ENCODE measurements around the gene CYP4F3. TPM values are rescaled to one million over a fixed set of nuclear protein-coding genes. Genes with fewer than 3 reads are reported as not detected.

Gene CYP4F3
- total RNA-seq, 2 experiments from 2014 or later = not detected

- Mint-ChIP-seq H3K36me3 (no peaks in the 10 kb centered on the region), H3K27me3 (peaks cover 11% of the 10 kb centered on the region), H3K9me3 (peaks cover 8% of the 10 kb centered on the region), H3K4me3 (no peak overlapping the region), H3K27ac (no peak overlapping the region), H3K4me1 (ENCODE audit: low read depth) (no peaks in the 10 kb centered on the region)
- ChIA-PET CTCF (no interaction called here), POLR2A (no interaction called here)
- intact Hi-C loops (cut with micrococcal nuclease) = no loop called here
- no peak for DNase-seq
These were observed 40.0 kb downstream of the CYP4F3 start for GRCh38 chr19:15680478-15681322.

- Mint-ChIP-seq H3K4me3 (no peak overlapping the region), H3K4me1 (ENCODE audit: low read depth) (no peaks in the 10 kb centered on the region), H3K27me3 (peaks cover 13% of the 10 kb centered on the region), H3K36me3 (peaks cover 2% of the 10 kb centered on the region), H3K9me3 (peaks cover 4% of the 10 kb centered on the region), H3K27ac (no peak overlapping the region)
- ChIA-PET POLR2A (no interaction called here), CTCF (no interaction called here)
- DNase-seq = no peak
- intact Hi-C loops (cut with micrococcal nuclease) = no loop called here
These were observed 42.7 kb downstream of the CYP4F3 start for GRCh38 chr19:15683411-15683810.

- ChIA-PET CTCF (interaction anchor here (0.6 kb wide), 1 partner anchor 78 kb away, joined by 3 read pairs; no protein-coding TSS in a partner anchor), POLR2A (no interaction called here)
- peaks cover 2% of the 10 kb centered on the region for H3K36me3 Mint-ChIP-seq
- H3K4me3 Mint-ChIP-seq = no peak overlapping the region
- no peaks in the 10 kb centered on the region for H3K4me1 Mint-ChIP-seq (ENCODE audit: low read depth)
- intact Hi-C loops (cut with micrococcal nuclease) = no loop called here
- H3K9me3 Mint-ChIP-seq = peaks cover 13% of the 10 kb centered on the region
- peak; percentile 28 for DNase-seq
- H3K27me3 Mint-ChIP-seq = peaks cover 13% of the 10 kb centered on the region
- H3K27ac Mint-ChIP-seq = no peak overlapping the region
These were observed 44.1 kb downstream of the CYP4F3 start for GRCh38 chr19:15684828-15685227.

GRCh38 chr19:15696654-15697194, 56.0 kb downstream of the CYP4F3 start:
- no peak for DNase-seq
- Mint-ChIP-seq H3K9me3 (no peaks in the 10 kb centered on the region), H3K4me1 (ENCODE audit: low read depth) (no peaks in the 10 kb centered on the region), H3K4me3 (no peak overlapping the region), H3K27me3 (peaks cover 11% of the 10 kb centered on the region), H3K27ac (no peak overlapping the region), H3K36me3 (no peaks in the 10 kb centered on the region)
- intact Hi-C loops (cut with micrococcal nuclease) = no loop called here
- POLR2A ChIA-PET = no interaction called here
- CTCF ChIA-PET = no interaction called here

- CTCF ChIA-PET = interaction anchor here (1.2 kb wide), 1 partner anchor 72 kb away, joined by 5 read pairs; no protein-coding TSS in a partner anchor
These were observed 61.2 kb downstream of the CYP4F3 start for GRCh38 chr19:15701757-15702533.

GRCh38 chr19:15702534-15702930, 61.8 kb downstream of the CYP4F3 start:
- Mint-ChIP-seq H3K27me3 (peaks cover 22% of the 10 kb centered on the region), H3K4me3 (no peak overlapping the region), H3K36me3 (peaks cover 4% of the 10 kb centered on the region), H3K27ac (no peak overlapping the region), H3K9me3 (peaks cover 4% of the 10 kb centered on the region), H3K4me1 (ENCODE audit: low read depth) (no peaks in the 10 kb centered on the region)
- intact Hi-C loops (cut with micrococcal nuclease) = no loop called here
- ChIA-PET POLR2A (no interaction called here), CTCF (interaction anchor here (0.6 to 1.2 kb wide), 2 partner anchors 73 to 1420 kb away, joined by 3 to 5 read pairs; no protein-coding TSS in a partner anchor)
- DNase-seq = peak; percentile 33

More at GRCh38 chr19:15701757-15702533, 61.2 kb downstream of the CYP4F3 start:
- H3K36me3 Mint-ChIP-seq = peaks cover 4% of the 10 kb centered on the region
- H3K9me3 Mint-ChIP-seq = peaks cover 4% of the 10 kb centered on the region
- H3K4me3 Mint-ChIP-seq = no peak overlapping the region
- peaks cover 22% of the 10 kb centered on the region for H3K27me3 Mint-ChIP-seq
- DNase-seq = no peak
- POLR2A ChIA-PET = no interaction called here
- H3K4me1 Mint-ChIP-seq (ENCODE audit: low read depth) = no peaks in the 10 kb centered on the region
- intact Hi-C loops (cut with micrococcal nuclease) = no loop called here
- no peak overlapping the region for H3K27ac Mint-ChIP-seq

Other genes starting within 250 kb of the CYP4F3 start
- gene AKAP8L, start 221.9 kb upstream of the CYP4F3 start, total RNA-seq = 100 to 1,000 TPM in 1 of 2 experiments, 10 to 100 TPM in 1; 94.2 to 100 TPM
- 10 to 100 TPM; 18.2 to 21.4 TPM for gene WIZ, start 190.9 kb upstream of the CYP4F3 start, total RNA-seq
- 100 to 1,000 TPM; 125 to 130 TPM for gene RASAL3, start 176.4 kb upstream of the CYP4F3 start, total RNA-seq
- gene PGLYRP2, start 161.4 kb upstream of the CYP4F3 start, total RNA-seq = under 1 TPM in 1 of 2 experiments, not detected in 1; 0.24 TPM
- under 1 TPM; 0.50 to 0.56 TPM for gene CYP4F22, start 132.4 kb upstream of the CYP4F3 start, total RNA-seq
- not detected for gene CYP4F8, start 25.7 kb upstream of the CYP4F3 start, total RNA-seq
- gene CYP4F12, start 32.2 kb downstream of the CYP4F3 start, total RNA-seq = under 1 TPM in 1 of 2 experiments, not detected in 1; 0.41 TPM
- not detected for gene OR10H2, start 87.1 kb downstream of the CYP4F3 start, total RNA-seq
- not detected for gene OR10H3, start 97.1 kb downstream of the CYP4F3 start, total RNA-seq
- not detected for gene OR10H5, start 146.8 kb downstream of the CYP4F3 start, total RNA-seq
- not detected for gene OR10H1, start 174.8 kb downstream of the CYP4F3 start, total RNA-seq

Data from activated CD4-positive, alpha-beta memory T cell treated with anti-CD3 and anti-CD28 coated beads for 36 hours (primary cell).